Non-pigmented ciliary epithelial cell (primary cell): ENCODE measurements around the gene CXADR.
A peak's percentile ranks its signal among the peaks of the same experiment; 100 is the strongest.

Experiments
- DNase-seq: peaks from one replicate; pipeline ENCODE4 v3.0.0-alpha.2; 2010; ENCODE audit warnings: low read depth

CXADR gene

DNA sequence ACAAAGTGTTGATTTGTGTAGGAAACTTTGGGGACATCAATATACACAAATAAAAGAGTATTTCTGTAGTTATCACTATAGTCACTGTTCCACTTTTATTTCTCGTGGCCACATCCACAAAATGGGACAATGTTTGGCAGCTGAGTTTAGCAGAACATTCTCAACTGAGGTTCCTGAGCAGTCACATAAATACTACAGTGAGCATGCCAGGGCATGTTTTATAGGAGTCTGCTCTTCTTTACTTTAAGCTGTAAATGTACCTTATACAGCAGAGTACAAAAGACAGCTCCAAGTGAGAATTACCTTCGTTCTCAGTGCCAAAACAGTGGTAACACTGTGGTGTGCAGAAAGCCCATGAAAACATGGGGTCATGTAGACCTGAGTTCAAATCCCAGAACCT, 94.8 kb downstream of the CXADR start:
- no peak for DNase-seq

DNA sequence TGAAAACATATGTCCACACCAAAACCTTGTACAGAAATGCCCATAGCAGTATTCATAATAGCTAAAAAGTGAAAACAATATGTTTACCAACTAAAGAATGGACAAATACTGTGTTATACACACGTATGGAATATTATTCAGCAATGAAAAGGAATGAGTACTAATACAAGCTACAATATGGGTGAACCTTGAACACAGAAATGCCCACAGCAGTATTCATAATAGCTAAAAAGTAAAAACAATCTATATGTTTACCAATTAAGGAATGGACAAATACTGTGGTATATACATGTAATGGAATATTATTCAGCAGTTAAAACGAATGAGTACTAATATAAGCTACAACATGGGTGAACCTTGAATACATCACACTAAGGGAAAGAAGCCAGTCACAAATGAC, 96.8 kb downstream of the CXADR start:
- no peak for DNase-seq

DNA sequence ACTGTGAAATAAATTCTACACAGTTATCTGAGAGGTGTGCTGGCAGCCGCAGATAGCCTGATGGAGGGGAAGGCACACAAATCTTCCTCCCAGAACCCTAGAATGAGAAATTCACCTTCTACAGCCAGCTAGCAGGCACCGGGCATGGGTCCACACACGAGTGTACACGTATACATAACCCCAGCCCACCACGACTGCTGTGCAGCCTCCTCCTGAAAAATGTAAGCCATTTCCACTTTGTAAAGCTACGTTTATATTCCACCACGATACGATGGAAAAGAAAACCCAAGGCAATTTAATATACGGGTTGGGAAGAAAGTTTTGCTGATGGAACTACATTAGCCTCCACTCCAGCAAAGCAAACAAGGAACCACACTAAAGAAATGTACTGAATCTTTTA, 98.1 kb downstream of the CXADR start:
- DNase-seq, result no peak

GRCh38 chr21:17611414-17612022, 98.7 kb downstream of the CXADR start:
- DNase-seq, result peak; percentile 78

- no peak for DNase-seq
These were observed 99.3 kb downstream of the CXADR start for GRCh38 chr21:17612023-17612564.

- no peak for DNase-seq
These were observed 99.9 kb downstream of the CXADR start, which contains the start of gene BTG3 for GRCh38 chr21:17612565-17613241. Gene BTG3 (minus strand): TSS chr21:17612901. CDS start chr21:17609144, 3,757 bp downstream.

GRCh38 chr21:17613242-17613676, 100.4 kb downstream of the CXADR start:
- no peak for DNase-seq

DNA sequence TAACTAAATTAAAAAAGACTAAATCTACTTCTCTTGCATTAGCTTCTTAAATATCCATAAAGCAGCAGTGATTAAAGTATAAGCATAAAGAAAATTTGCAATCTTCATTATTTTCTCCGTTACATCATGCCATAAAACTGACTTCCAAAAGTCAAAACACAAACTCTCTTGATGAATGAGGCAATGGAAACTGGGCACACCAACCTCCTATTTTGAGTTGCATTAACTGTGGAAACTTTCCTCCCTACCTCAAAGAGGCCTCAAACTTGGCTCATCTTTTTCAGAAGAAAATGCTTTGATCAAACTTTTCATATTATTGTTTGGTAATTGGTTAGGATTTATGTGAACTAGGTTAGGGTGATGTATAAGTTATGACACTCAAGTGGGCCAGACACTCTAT, 104.0 kb downstream of the CXADR start:
- DNase-seq, result no peak

GRCh38 chr21:17622018-17622417, 109.2 kb downstream of the CXADR start:
- no peak for DNase-seq

DNA sequence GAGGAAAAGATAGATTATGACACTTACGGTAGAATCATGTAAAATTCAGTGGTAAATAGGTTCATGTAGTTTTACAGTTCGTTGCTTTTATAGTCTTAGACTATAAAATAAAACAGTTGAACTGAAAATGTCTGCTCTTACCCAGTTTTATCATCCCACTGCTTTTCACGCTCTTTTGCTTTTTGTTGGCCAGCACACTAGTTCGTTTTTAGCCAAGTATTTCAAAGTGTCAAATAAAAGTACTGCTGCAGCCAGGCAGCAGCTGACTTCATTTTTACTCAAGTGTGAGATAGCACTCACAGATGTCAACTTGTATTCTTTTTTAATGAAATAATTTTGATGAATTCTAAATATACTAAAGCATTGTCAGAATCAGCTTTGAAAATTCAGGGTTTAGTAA, 118.4 kb downstream of the CXADR start:
- DNase-seq, result no peak

DNA sequence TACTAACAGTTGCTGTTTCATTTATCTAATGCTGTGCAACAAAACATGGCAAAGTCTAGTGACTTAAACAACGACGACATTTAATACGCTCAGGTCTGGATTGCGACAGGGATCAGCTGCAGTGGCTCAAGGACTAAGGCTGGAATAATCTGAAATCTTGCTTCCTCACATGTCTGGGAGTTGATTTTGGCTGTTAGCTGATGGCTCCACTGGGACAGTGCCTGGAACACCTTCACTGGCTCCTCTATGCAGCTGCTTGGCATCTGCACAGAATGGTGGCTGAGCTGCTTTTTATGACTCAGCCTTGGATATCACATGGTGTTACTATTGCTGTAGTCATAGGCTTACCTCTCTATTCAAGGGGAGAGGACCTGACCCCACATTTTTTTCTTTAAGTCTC, 123.9 kb downstream of the CXADR start:
- no peak for DNase-seq

DNA sequence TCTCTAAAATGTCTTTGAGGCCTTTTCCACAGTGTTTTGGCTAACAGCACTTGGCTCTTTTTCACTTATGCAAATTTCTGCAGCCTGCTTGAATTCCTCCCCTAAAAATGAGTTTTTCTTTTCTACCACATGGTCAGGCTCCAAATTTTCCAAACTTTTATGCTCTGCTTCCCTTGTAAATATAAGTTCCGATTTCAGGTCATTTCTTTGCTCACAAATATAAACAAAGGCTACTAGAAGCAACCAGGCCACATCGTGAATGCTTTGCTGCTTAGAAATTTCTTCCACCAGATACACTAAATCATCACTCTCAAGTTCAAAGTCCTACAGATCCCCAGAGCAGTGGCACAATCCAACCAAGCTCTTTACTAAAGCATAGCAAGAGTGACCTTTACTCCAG, 128.0 kb downstream of the CXADR start:
- no peak for DNase-seq
